ENCODE results near the gene DENND6B.

Gene DENND6B

DNA sequence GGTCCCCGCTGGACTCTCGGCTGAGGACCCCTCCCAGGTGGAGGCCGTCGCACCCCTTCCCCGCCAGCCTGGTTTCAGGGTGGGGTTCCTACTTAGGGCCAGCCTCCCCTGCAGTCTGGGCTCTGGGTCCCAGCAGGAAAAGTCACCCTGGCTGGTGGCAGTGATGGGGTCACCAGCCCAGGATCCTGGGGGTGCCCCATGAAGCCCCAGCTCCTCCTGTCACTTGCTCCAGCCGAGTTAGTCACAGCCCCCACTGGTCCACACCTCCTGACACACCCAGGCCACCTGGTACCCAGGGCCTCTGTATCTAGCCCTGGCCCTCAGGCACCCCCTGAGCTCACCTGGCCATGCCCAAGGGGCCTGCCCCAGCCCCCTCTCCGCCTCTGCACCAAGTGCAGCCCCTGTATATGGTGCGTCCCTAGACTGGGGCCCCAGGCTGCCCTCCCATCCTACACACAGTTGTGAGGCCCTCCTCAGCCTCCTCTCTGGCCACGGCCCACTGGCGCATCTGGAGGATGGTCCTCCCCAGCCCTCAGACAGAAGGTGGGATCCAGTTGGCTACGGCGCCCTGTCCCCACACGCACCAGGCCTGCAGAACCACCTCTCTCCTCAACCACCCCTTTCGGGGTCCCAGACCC, 26.1 kb downstream of the DENND6B start:
- H3K27ac ChIP-seq = no peak overlapping the region

DNA sequence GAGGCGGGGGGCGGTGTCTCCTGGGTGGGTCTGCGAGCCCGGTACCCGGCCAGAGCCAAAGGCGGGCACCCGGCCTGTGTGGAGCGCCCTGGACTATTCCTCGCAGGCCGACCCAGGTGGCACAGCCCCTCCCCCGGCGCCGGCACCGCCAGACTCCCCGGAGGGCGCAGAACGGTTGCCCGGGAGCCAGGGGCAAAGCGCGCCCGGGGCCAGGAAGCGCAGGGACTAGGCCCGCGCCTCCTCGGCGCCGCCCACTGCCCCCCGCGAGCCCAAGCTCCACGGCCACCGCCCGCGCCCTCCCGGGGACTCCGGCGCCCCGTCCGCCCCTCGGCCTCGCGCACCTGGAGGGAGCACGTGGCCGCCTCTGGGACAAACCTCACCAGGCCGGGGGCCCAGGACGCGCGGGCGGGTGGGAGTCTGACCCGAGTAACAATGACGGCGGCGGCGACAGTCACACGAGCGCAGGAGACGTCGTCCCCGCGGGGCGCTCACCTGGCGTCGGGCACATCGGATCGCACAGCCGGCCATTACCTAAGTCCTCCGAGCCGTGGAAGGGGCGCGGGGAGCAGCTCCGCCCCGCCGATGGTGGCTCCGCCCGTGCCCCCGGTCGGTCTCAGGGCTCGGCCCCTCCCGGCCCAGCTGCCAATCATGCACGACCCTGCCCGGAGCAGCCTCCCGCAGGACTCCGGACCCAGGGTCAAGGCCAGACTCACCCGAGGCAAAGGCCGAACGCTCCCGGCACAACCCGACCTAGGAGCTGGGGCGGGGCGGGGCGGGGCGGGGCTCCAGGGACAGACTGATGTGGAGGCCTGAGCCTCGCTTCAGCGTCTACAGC, 26.8 kb downstream of the DENND6B start:
- H3K27ac ChIP-seq = no peak overlapping the region

More for the DNA sequence above, 26.1 kb downstream of the DENND6B start:
- no peak for TF ChIP-seq ZFX (IDR thresholded peaks at IDR 0.05)
- TF ChIP-seq, protein P1, sequence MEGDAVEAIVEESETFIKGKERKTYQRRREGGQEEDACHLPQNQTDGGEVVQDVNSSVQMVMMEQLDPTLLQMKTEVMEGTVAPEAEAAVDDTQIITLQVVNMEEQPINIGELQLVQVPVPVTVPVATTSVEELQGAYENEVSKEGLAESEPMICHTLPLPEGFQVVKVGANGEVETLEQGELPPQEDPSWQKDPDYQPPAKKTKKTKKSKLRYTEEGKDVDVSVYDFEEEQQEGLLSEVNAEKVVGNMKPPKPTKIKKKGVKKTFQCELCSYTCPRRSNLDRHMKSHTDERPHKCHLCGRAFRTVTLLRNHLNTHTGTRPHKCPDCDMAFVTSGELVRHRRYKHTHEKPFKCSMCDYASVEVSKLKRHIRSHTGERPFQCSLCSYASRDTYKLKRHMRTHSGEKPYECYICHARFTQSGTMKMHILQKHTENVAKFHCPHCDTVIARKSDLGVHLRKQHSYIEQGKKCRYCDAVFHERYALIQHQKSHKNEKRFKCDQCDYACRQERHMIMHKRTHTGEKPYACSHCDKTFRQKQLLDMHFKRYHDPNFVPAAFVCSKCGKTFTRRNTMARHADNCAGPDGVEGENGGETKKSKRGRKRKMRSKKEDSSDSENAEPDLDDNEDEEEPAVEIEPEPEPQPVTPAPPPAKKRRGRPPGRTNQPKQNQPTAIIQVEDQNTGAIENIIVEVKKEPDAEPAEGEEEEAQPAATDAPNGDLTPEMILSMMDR (conservative IDR thresholded peaks at IDR 0.05) = no peak

DNA sequence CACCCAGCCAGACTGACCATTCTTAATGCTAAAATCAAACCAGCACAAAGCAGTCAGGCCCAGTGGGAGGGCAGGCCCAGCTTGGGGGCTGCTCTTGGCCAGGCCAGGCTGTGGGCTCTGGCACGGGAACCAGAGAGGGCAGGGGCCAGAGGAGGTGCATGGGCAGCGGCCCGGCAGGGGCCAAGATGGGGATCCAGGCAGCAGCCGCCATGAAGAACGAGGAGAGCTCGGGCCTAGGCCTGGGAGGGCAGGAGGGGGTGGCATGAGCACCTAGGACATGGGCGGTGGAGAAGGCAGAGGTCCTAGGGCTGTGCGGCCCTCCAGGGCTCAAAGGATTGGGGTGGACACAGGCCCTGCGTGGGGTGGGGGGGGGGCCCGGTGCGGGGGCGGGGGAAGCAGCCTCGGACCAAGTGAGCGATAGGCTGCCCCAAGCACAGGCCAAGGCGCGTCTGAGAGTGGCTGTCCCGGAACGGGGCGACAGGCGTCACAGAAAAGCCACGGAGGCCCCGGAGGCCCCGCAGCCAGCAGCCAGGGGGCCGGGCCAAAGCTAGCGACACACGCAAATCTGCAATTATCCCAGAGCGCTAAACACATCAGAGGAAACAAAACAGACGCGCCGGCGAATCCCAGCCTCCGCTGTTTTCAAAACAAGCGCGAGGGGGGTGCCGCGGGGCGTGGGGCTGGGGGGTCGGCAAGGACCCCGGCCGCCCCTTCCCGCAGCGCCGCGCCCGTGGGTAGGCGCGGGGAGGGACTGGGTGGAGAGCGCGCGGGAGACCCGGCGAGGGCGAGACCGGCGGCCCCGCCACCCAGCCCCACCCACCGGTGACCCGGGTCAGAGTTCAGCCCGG, 27.7 kb downstream of the DENND6B start:
- H3K27ac ChIP-seq = no peak overlapping the region
- TF ChIP-seq ZFX (IDR thresholded peaks at IDR 0.05) = no peak
- TF ChIP-seq, protein P1 (conservative IDR thresholded peaks at IDR 0.05) = no peak

More for the DNA sequence above, 26.8 kb downstream of the DENND6B start:
- TF ChIP-seq ZFX (IDR thresholded peaks at IDR 0.05) = no peak
- TF ChIP-seq, protein P1 (conservative IDR thresholded peaks at IDR 0.05) = no peak

DNA sequence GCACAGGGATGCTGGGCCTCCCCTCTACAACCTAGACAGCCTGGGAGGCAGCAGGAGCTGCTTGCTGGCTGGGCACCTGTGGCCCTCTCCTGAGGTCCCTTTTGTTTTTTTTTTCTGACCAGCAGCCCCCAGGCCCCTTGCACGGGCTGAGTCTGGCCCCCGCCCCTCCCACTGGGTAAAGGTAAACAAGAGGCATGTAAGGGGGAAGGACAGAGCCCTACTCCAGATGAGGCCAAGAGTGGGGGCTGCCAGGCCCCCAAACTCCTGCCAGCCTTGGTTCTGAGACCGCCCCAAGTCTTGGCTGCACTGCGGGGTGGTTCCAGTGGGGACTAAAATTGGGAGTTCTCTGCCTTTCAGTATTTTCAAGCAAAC, 28.6 kb downstream of the DENND6B start:
- no peak overlapping the region for H3K27ac ChIP-seq
- TF ChIP-seq, protein P1 (conservative IDR thresholded peaks at IDR 0.05) = no peak
- TF ChIP-seq ZFX (IDR thresholded peaks at IDR 0.05) = no peak

- TF ChIP-seq, protein P1 (conservative IDR thresholded peaks at IDR 0.05) = no peak
- no peak for TF ChIP-seq ZFX (IDR thresholded peaks at IDR 0.05)
- H3K27ac ChIP-seq = no peak overlapping the region
Measured at GRCh38 chr22:50297510-50298265, 29.1 kb downstream of the DENND6B start.

GRCh38 chr22:50296658-50297490, 29.9 kb downstream of the DENND6B start:
- no peak overlapping the region for H3K27ac ChIP-seq

More at GRCh38 chr22:50296658-50297490, 29.9 kb downstream of the DENND6B start:
- TF ChIP-seq, protein P1 (conservative IDR thresholded peaks at IDR 0.05) = no peak
- TF ChIP-seq ZFX (IDR thresholded peaks at IDR 0.05) = no peak

All from C4-2B (cell line).